A549 (cell line): Measurements from ENCODE around the gene TSPO.

Experiments
- BHLHE40 ChIP-seq: IDR thresholded peaks from 2 replicates; pipeline ENCODE4 v1.6.1; 2012; ENCODE audit warnings: low read depth, low read length, inconsistent platforms
- CTCF ChIP-seq: fragments of >200 bp; sonication (Bioruptor Twin); formaldehyde crosslinking; IDR thresholded peaks from 3 replicates; pipeline ENCODE4 v1.5.1; 2016

GRCh38 chr22:43182118-43182517 lies 30.8 kb downstream of the TSPO start:
- TF ChIP-seq CTCF = no peak
- TF ChIP-seq BHLHE40 = no peak
